Activated CD4-positive, alpha-beta memory T cell treated with anti-CD3 and anti-CD28 coated beads, Interleukin-2, amount 10 ng/mL, durations not matched to agents 7 days and 5 days (primary cell): ENCODE results near the gene FAM117B. TPM values are rescaled to one million over a fixed set of nuclear protein-coding genes. Genes with fewer than 3 reads are reported as not detected.
"Not testable (repeated sequence)": the region's sequence is repeated elsewhere in the genome, so short reads cannot be mapped to it uniquely, and the experiment has no call there.

Source experiments
- CTCF ChIA-PET: fragments of 350-600 bp; sonication (Branson Sonifier 250); formaldehyde crosslinking; loops from one replicate; lab custom pipeline; 2021; ENCODE audit warnings: antibody characterized with exemption, inconsistent platforms; lab: Charles Lee
- POLR2A ChIA-PET: fragments of 350-600 bp; sonication (Branson Sonifier 250); formaldehyde crosslinking; loops from one replicate; lab custom pipeline; 2021; ENCODE audit warnings: antibody characterized with exemption; lab: Charles Lee
- DNase-seq: peaks from one replicate; pipeline ENCODE4 v3.0.0-alpha.2; 2020
- H3K27ac Mint-ChIP-seq: one replicate; pipeline ENCODE4 v1.8.0; 2021; ENCODE audit warnings: mild to moderate bottlenecking, mixed read lengths
- H3K27me3 Mint-ChIP-seq: one replicate; pipeline ENCODE4 v1.8.0; 2021; ENCODE audit warnings: mixed read lengths
- H3K36me3 Mint-ChIP-seq: one replicate; pipeline ENCODE4 v1.8.0; 2021; ENCODE audit warnings: low read depth, mixed read lengths
- H3K4me1 Mint-ChIP-seq: one replicate; pipeline ENCODE4 v1.8.0; 2021; ENCODE audit warnings: mixed read lengths
- H3K4me3 Mint-ChIP-seq: one replicate; pipeline ENCODE4 v1.8.0; 2021; ENCODE audit warnings: mild to moderate bottlenecking, mixed read lengths
- H3K9me3 Mint-ChIP-seq: one replicate; pipeline ENCODE4 v1.8.0; 2021; ENCODE audit warnings: mixed read lengths
- total RNA-seq, 2 experiments: library from RNA; stranded (reverse); gene quantifications; one replicate each; pipeline ENCODE4 v1.2.3, GENCODE V29; 2021

FAM117B gene
- total RNA-seq, 2 experiments from 2014 or later = 4.3 to 5.2 TPM

- ChIA-PET CTCF (no interaction called here), POLR2A (interaction anchor here (1.2 to 3.1 kb wide), 2 partner anchors 8 to 12 kb away, joined by 3 to 20 read pairs; partner anchors contain the start of gene FAM117B)
Observed at GRCh38 chr2:202643012-202643858, 8.5 kb downstream of the FAM117B start.

GRCh38 chr2:202652119-202652518 is 17.4 kb downstream of the FAM117B start:
- no peak for DNase-seq
- Mint-ChIP-seq H3K27me3 (no peaks in the 10 kb centered on the region), H3K27ac (no peak overlapping the region), H3K4me3 (no peak overlapping the region), H3K4me1 (peaks cover 18% of the 10 kb centered on the region), H3K36me3 (no peaks in the 10 kb centered on the region), H3K9me3 (no peaks in the 10 kb centered on the region)
- POLR2A ChIA-PET = no interaction called here
- CTCF ChIA-PET = no interaction called here

More at GRCh38 chr2:202643012-202643858, 8.5 kb downstream of the FAM117B start:
- H3K27ac Mint-ChIP-seq = peak overlapping the region; percentile 75
- peaks cover 33% of the 10 kb centered on the region for H3K4me1 Mint-ChIP-seq
- H3K9me3 Mint-ChIP-seq = no peaks in the 10 kb centered on the region
- H3K27me3 Mint-ChIP-seq = no peaks in the 10 kb centered on the region
- H3K4me3 Mint-ChIP-seq = peak overlapping the region; percentile 33
- no peak for DNase-seq
- H3K36me3 Mint-ChIP-seq = peaks cover 4% of the 10 kb centered on the region

- no peak overlapping the region for H3K27ac Mint-ChIP-seq
- ChIA-PET CTCF (no interaction called here), POLR2A (no interaction called here)
- no peak overlapping the region for H3K4me3 Mint-ChIP-seq
- no peaks in the 10 kb centered on the region for H3K36me3 Mint-ChIP-seq
- DNase-seq = no peak
- no peaks in the 10 kb centered on the region for H3K9me3 Mint-ChIP-seq
- peaks cover 17% of the 10 kb centered on the region for H3K4me1 Mint-ChIP-seq
- H3K27me3 Mint-ChIP-seq = no peaks in the 10 kb centered on the region
Observed at GRCh38 chr2:202653890-202654289, 19.1 kb downstream of the FAM117B start.

GRCh38 chr2:202657876-202658275 is 23.1 kb downstream of the FAM117B start:
- peaks cover 17% of the 10 kb centered on the region for H3K4me1 Mint-ChIP-seq
- ChIA-PET POLR2A (no interaction called here), CTCF (no interaction called here)
- H3K27ac Mint-ChIP-seq = no peak overlapping the region
- no peaks in the 10 kb centered on the region for H3K9me3 Mint-ChIP-seq
- no peak overlapping the region for H3K4me3 Mint-ChIP-seq
- H3K36me3 Mint-ChIP-seq = no peaks in the 10 kb centered on the region
- H3K27me3 Mint-ChIP-seq = no peaks in the 10 kb centered on the region
- no peak for DNase-seq

GRCh38 chr2:202660796-202661195 is 26.0 kb downstream of the FAM117B start:
- Mint-ChIP-seq H3K4me3 (no peak overlapping the region), H3K9me3 (no peaks in the 10 kb centered on the region), H3K27ac (no peak overlapping the region), H3K27me3 (no peaks in the 10 kb centered on the region), H3K4me1 (peaks cover 14% of the 10 kb centered on the region), H3K36me3 (no peaks in the 10 kb centered on the region)
- DNase-seq = no peak
- CTCF ChIA-PET = no interaction called here
- POLR2A ChIA-PET = no interaction called here

GRCh38 chr2:202669841-202670240 is 35.1 kb downstream of the FAM117B start:
- H3K27me3 Mint-ChIP-seq = no peaks in the 10 kb centered on the region
- peaks cover 21% of the 10 kb centered on the region for H3K4me1 Mint-ChIP-seq
- POLR2A ChIA-PET = interaction anchor here (1.0 kb wide), 1 partner anchor 35 kb away, joined by 6 read pairs; the partner anchor contains the start of gene FAM117B
- H3K36me3 Mint-ChIP-seq = peaks cover 3% of the 10 kb centered on the region
- no peak overlapping the region for H3K4me3 Mint-ChIP-seq
- no peak for DNase-seq
- H3K27ac Mint-ChIP-seq = no peak overlapping the region
- CTCF ChIA-PET = interaction anchor here (0.7 kb wide), 1 partner anchor 346 kb away, joined by 3 read pairs; no protein-coding TSS in a partner anchor
- peaks cover 2% of the 10 kb centered on the region for H3K9me3 Mint-ChIP-seq

GRCh38 chr2:202671317-202672035 is 36.7 kb downstream of the FAM117B start:
- CTCF ChIA-PET = no interaction called here
- H3K27ac Mint-ChIP-seq = no peak overlapping the region

GRCh38 chr2:202675097-202675496 is 40.3 kb downstream of the FAM117B start:
- CTCF ChIA-PET, POLR2A ChIA-PET, H3K9me3 Mint-ChIP-seq: not testable (repeated sequence)

More at GRCh38 chr2:202671317-202672035, 36.7 kb downstream of the FAM117B start:
- Mint-ChIP-seq H3K4me1 (peaks cover 11% of the 10 kb centered on the region), H3K4me3 (no peak overlapping the region), H3K36me3 (peaks cover 3% of the 10 kb centered on the region), H3K27me3 (no peaks in the 10 kb centered on the region), H3K9me3 (peaks cover 2% of the 10 kb centered on the region)
- POLR2A ChIA-PET = no interaction called here
- DNase-seq = no peak

GRCh38 chr2:202679980-202680379 is 45.2 kb downstream of the FAM117B start:
- Mint-ChIP-seq H3K36me3 (peaks cover 10% of the 10 kb centered on the region), H3K4me1 (peaks cover 7% of the 10 kb centered on the region), H3K4me3 (no peak overlapping the region), H3K27ac (no peak overlapping the region), H3K9me3 (peaks cover 13% of the 10 kb centered on the region), H3K27me3 (no peaks in the 10 kb centered on the region)
- ChIA-PET CTCF (no interaction called here), POLR2A (no interaction called here)
- no peak for DNase-seq

More at GRCh38 chr2:202675097-202675496, 40.3 kb downstream of the FAM117B start:
- H3K27ac Mint-ChIP-seq, DNase-seq, H3K36me3 Mint-ChIP-seq, H3K4me3 Mint-ChIP-seq, H3K27me3 Mint-ChIP-seq, H3K4me1 Mint-ChIP-seq: not testable (repeated sequence)

GRCh38 chr2:202680512-202680911 is 45.7 kb downstream of the FAM117B start:
- CTCF ChIA-PET = no interaction called here
- POLR2A ChIA-PET = no interaction called here
- H3K27me3 Mint-ChIP-seq = no peaks in the 10 kb centered on the region
- DNase-seq = no peak
- peaks cover 7% of the 10 kb centered on the region for H3K4me1 Mint-ChIP-seq
- H3K9me3 Mint-ChIP-seq = peaks cover 13% of the 10 kb centered on the region
- H3K4me3 Mint-ChIP-seq = no peak overlapping the region
- H3K36me3 Mint-ChIP-seq = peaks cover 10% of the 10 kb centered on the region
- no peak overlapping the region for H3K27ac Mint-ChIP-seq

- no peak overlapping the region for H3K27ac Mint-ChIP-seq
- no peak for DNase-seq
- H3K4me3 Mint-ChIP-seq = no peak overlapping the region
- H3K27me3 Mint-ChIP-seq = no peaks in the 10 kb centered on the region
- H3K36me3 Mint-ChIP-seq = peaks cover 10% of the 10 kb centered on the region
- POLR2A ChIA-PET = no interaction called here
- peaks cover 7% of the 10 kb centered on the region for H3K4me1 Mint-ChIP-seq
- CTCF ChIA-PET = no interaction called here
- H3K9me3 Mint-ChIP-seq = peaks cover 11% of the 10 kb centered on the region
Observed at GRCh38 chr2:202681688-202682205, 47.0 kb downstream of the FAM117B start.

GRCh38 chr2:202682274-202682673 is 47.5 kb downstream of the FAM117B start:
- H3K4me3 Mint-ChIP-seq = no peak overlapping the region
- DNase-seq = no peak
- H3K27me3 Mint-ChIP-seq = no peaks in the 10 kb centered on the region
- peaks cover 10% of the 10 kb centered on the region for H3K36me3 Mint-ChIP-seq
- H3K27ac Mint-ChIP-seq = no peak overlapping the region
- CTCF ChIA-PET = no interaction called here
- POLR2A ChIA-PET = no interaction called here
- H3K4me1 Mint-ChIP-seq = peaks cover 7% of the 10 kb centered on the region
- H3K9me3 Mint-ChIP-seq = peaks cover 11% of the 10 kb centered on the region

GRCh38 chr2:202687276-202687675 is 52.5 kb downstream of the FAM117B start:
- H3K4me1 Mint-ChIP-seq = no peaks in the 10 kb centered on the region
- H3K27ac Mint-ChIP-seq = no peak overlapping the region
- no peaks in the 10 kb centered on the region for H3K9me3 Mint-ChIP-seq
- DNase-seq = no peak
- H3K36me3 Mint-ChIP-seq = peaks cover under 1% of the 10 kb centered on the region
- ChIA-PET CTCF (no interaction called here), POLR2A (no interaction called here)
- no peaks in the 10 kb centered on the region for H3K27me3 Mint-ChIP-seq
- H3K4me3 Mint-ChIP-seq = no peak overlapping the region
